ENCODE data around the gene IPO11. TPM values are rescaled to one million over a fixed set of nuclear protein-coding genes. Genes with fewer than 3 reads are reported as not detected.
"Not testable (repeated sequence)": the region's sequence is repeated elsewhere in the genome, so short reads cannot be mapped to it uniquely, and the experiment has no call there.

IPO11 gene
- total and polyA plus RNA-seq, 8 donors: 3.7 to 19.5 (median 10.3) TPM

DNA sequence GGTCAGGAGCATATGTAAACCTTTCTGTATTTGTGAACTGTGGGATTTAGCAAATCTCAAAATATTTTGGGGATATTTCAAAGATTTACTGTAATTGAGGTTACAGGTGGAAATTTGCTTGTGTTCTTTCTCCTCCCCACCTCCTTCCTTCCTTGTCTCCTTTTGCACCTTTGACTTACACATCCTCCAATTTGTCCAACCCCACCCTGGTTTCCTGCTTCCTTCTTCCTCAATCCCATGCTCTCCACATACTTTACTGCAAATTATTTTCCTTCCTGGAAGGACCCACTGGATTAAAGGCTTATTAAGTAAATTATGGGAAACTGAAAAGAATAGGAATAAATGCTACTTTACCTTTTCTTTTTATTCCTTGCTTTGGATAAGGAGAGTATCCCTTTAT lies 91.6 kb downstream of the IPO11 start:
- FAIRE-seq: no peak
- intact Hi-C loops (cut with DNase I): no loop called here
- Histone ChIP-seq H3K36me3 (no peaks in the 10 kb centered on the region), H3K4me3 (no peak overlapping the region), H3K4me1 (no peaks in the 10 kb centered on the region), H3K9me3 (no peaks in the 10 kb centered on the region), H3K27me3 (no peaks in the 10 kb centered on the region), H3K27ac (no peak overlapping the region)
- TF ChIP-seq, protein P1, sequence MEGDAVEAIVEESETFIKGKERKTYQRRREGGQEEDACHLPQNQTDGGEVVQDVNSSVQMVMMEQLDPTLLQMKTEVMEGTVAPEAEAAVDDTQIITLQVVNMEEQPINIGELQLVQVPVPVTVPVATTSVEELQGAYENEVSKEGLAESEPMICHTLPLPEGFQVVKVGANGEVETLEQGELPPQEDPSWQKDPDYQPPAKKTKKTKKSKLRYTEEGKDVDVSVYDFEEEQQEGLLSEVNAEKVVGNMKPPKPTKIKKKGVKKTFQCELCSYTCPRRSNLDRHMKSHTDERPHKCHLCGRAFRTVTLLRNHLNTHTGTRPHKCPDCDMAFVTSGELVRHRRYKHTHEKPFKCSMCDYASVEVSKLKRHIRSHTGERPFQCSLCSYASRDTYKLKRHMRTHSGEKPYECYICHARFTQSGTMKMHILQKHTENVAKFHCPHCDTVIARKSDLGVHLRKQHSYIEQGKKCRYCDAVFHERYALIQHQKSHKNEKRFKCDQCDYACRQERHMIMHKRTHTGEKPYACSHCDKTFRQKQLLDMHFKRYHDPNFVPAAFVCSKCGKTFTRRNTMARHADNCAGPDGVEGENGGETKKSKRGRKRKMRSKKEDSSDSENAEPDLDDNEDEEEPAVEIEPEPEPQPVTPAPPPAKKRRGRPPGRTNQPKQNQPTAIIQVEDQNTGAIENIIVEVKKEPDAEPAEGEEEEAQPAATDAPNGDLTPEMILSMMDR (IDR thresholded peaks at IDR 0.05): no peak
- DNase-seq: no peak
- no peak for ATAC-seq

DNA sequence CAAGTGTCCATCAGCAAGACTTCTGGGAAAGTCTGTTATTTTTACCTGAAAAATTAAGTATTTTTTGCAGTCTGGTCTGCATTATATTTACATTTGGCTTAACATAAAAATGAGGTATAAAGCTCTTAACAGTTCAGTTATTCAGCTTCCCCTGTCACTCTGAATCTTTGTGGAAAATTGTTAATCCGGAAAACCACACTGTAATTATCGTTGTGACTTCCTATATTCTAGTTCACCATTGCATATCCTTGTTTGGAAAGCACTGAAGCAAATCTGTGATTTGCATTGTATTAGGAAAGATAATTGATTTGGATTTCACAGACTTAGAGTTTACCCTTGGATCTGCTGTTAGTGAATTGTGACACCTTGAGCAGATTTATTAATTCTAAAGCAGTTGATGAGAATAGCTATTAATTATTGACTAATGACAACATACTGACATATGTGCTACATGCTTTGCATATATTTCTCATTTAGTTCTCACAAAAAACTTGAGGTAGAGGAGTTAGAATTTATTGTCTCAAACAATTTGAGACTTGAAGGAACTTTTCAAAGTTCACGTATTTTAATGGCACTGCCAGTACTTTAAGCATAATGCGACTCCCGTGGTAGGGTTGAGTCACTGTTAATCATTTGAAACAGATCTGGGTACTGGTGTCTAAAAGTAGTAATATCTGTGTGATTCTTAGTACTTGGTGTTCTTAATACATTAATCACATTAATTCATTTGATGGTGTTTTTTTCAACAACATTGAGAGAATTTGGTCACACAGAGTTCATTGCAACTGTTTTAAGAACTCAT lies 94.3 kb downstream of the IPO11 start:
- no peak overlapping the region for H3K27ac ChIP-seq
- no peaks in the 10 kb centered on the region for H3K4me1 ChIP-seq
- H3K9me3 ChIP-seq: no peaks in the 10 kb centered on the region
- no peak for ATAC-seq
- intact Hi-C loops (cut with DNase I): no loop called here
- no peaks in the 10 kb centered on the region for H3K27me3 ChIP-seq
- no peak overlapping the region for H3K4me3 ChIP-seq
- FAIRE-seq: no peak
- TF ChIP-seq, protein P1 (IDR thresholded peaks at IDR 0.05): no peak
- WGBS, 2 donors: 94 to 97% methylated on average over 5 of the region's 5 CpGs
- DNase-seq: no peak
- H3K36me3 ChIP-seq: no peaks in the 10 kb centered on the region

DNA sequence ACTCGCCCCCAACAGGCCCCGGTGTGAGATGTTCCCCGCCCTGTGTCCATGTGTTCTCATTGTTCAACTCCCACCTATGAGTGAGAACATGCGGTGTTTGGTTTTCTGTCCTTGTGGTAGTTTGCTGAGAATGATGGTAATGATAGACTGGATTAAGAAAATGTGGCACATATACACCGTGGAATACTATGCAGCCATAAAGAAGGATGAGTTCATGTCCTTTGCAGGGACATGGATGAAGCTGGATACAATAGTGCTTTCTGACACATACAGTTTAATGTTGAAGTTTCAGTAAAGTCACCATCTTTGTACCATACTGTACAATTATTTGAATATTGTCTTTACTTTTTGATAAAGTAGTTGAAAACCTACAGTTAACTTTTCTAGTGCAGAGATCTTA lies 96.2 kb downstream of the IPO11 start:
- ATAC-seq; FAIRE-seq; H3K36me3 ChIP-seq; H3K4me1 ChIP-seq; H3K27ac ChIP-seq; H3K27me3 ChIP-seq; DNase-seq; H3K9me3 ChIP-seq; H3K4me3 ChIP-seq; intact Hi-C loops (cut with DNase I): not testable (repeated sequence)
- WGBS, 2 donors: 95 to 97% methylated on average over 5 of the region's 5 CpGs

DNA sequence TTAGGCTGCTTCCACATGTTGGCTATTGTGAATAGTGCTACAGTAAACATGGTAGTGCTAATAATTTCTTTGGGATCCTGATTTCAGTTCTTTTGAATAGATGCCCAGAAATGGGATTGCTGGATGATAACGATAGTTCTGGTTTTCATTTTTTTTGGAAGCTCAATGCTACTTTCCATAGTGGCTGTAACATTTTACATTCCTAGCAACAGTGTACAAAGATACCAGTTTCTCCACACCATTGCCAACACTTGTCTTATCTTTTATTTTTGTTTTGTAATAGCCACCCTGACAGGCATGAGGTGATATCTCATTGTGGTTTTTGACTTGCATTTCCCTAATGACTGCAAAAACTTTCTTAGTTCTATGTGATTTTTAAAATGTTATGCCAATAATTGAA lies 97.2 kb downstream of the IPO11 start:
- Histone ChIP-seq H3K9me3 (no peaks in the 10 kb centered on the region), H3K27me3 (no peaks in the 10 kb centered on the region), H3K4me1 (no peaks in the 10 kb centered on the region), H3K27ac (no peak overlapping the region), H3K4me3 (no peak overlapping the region), H3K36me3 (no peaks in the 10 kb centered on the region)
- ATAC-seq: no peak
- no peak for FAIRE-seq
- WGBS, 2 donors: 72 to 84% methylated on average over 1 of the region's 1 CpG
- TF ChIP-seq, protein P1 (IDR thresholded peaks at IDR 0.05): no peak
- intact Hi-C loops (cut with DNase I): no loop called here
- DNase-seq: no peak

DNA sequence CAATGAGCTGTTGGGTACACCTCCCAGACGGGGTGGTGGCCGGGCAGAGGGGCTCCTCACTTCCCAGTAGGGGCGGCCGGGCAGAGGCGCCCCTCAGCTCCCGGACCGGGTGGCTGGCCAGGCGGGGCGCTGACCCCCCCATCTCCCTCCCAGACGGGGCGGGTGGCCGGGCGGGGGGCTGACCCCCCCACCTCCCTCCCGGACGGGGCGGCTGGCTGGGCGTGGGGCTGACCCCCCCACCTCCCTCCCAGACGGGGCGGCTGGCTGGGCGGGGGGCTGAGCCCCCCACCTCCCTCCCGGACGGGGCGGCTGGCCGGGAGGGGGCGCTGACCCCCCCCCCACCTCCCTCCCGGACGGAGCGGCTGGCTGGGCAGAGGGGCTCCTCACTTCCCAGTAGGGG lies 100.5 kb downstream of the IPO11 start:
- H3K36me3 ChIP-seq; H3K4me3 ChIP-seq; H3K27me3 ChIP-seq; H3K4me1 ChIP-seq; ATAC-seq; H3K27ac ChIP-seq; intact Hi-C loops (cut with DNase I); H3K9me3 ChIP-seq; FAIRE-seq: not testable (repeated sequence)
- 96% methylated on average over 17 to 24 of the region's 28 CpGs for WGBS, 2 donors
- peak in 1 of 6 donors; percentile 67 for DNase-seq

DNA sequence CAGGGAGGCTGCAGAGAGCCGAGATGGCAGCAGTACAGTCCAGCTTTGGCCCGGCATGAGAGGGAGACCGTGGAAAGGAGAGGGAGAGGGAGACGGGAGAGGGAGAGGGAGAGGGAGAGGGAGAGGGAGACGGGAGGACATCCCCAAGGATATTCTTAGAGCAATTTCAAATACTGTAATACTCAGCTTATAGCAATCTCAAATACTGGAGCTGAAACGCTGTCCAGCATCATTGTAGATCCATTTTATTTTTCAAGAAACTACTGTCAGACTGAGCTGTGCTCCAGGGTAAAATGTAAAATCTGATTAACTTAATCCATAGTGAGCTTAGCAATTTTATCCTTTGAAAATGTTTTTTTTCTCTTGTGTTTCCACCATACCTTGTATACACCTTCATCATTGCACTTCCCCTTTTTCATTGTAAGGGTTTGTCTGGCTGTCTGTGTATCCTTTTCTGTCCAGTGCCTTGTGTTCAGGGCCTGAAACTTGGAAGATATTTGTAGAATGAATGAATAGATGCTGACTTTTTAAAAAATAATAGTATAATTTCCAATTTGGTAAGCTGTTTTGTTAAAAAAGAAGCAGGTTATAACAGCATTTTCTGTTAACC lies 102.1 kb downstream of the IPO11 start:
- H3K27me3 ChIP-seq: no peaks in the 10 kb centered on the region
- 79 to 90% methylated on average over 3 to 5 of the region's 6 CpGs for WGBS, 2 donors
- ATAC-seq: no peak
- no peak for DNase-seq
- H3K4me3 ChIP-seq: no peak overlapping the region
- TF ChIP-seq, protein P1 (IDR thresholded peaks at IDR 0.05): no peak
- no peaks in the 10 kb centered on the region for H3K4me1 ChIP-seq
- no peak for FAIRE-seq
- no peak overlapping the region for H3K27ac ChIP-seq
- H3K36me3 ChIP-seq: no peaks in the 10 kb centered on the region
- intact Hi-C loops (cut with DNase I): no loop called here
- no peaks in the 10 kb centered on the region for H3K9me3 ChIP-seq

DNA sequence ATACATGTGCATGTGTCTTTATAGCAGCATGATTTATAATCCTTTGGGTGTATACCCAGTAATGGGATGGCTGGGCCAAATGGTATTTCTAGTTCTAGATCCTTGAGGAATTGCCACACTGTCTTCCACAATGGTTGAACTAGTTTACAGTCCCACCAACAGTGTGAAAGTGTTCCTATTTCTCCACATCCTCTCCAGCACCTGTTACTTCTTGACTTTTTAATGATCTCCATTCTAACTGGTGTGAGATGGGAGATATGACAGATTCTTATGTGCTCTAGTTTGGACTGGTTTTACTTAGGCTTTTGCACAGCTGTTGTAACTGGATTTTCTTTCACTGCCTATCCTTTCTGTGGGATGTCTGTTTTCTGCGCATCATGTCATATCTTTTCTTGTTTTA lies 108.2 kb downstream of the IPO11 start:
- H3K4me3 ChIP-seq; intact Hi-C loops (cut with DNase I); DNase-seq; H3K27me3 ChIP-seq; H3K27ac ChIP-seq; FAIRE-seq; ATAC-seq; H3K4me1 ChIP-seq; H3K36me3 ChIP-seq; H3K9me3 ChIP-seq: not testable (repeated sequence)
- WGBS, 2 donors: 97 to 100% methylated on average over 1 of the region's 1 CpG

All from pancreas (tissue), 10 donors.